IMR-90 (cell line): Measurements from ENCODE around the gene CERT1.

ENCODE experiments used
- BHLHE40 ChIP-seq: fragments of 150-350 bp; IDR thresholded peaks from 2 replicates; pipeline ENCODE4 v1.6.1; 2016; ENCODE audit warnings: mild to moderate bottlenecking, low read depth, low read length
- CEBPB ChIP-seq: IDR thresholded peaks from 2 replicates; pipeline ENCODE4 v1.6.1; 2012; ENCODE audit warnings: low read depth, low read length, improper control_type of control experiment
- MAFK ChIP-seq: IDR thresholded peaks from 2 replicates; pipeline ENCODE4 v1.6.1; 2012; ENCODE audit warnings: low read depth, low read length, improper control_type of control experiment
- RCOR1 ChIP-seq: IDR thresholded peaks from 2 replicates; pipeline ENCODE4 v1.6.1; 2012; ENCODE audit warnings: mild to moderate bottlenecking, low read length, improper control_type of control experiment; ENCODE audit not compliant: insufficient replicate concordance
- TF ChIP-seq, protein P1 (sequence below): conservative IDR thresholded peaks from 2 replicates; pipeline ENCODE4 v1.5.1; 2012; ENCODE audit warnings: mild to moderate bottlenecking, low read depth, low read length, improper control_type of control experiment

DNA sequence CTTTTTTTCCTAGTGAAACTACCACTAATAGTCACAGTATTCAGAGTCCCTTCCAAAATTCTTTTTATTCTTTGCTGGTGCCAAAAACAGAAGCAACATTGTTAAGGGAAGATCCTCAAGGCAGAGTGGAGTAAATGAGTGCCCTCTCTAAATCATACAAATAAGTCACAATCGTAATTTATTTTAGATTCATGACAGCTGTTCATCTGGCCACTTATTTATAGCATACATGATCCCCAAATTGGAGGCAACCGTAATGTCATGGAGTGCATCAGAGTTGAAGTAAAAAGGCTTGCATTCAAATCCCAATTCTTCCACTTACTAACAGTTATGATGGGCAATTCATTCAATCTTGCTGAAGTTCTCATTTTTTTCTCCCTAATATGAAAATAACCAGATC is 33.7 kb upstream of the CERT1 start:
- TF ChIP-seq, protein P1, sequence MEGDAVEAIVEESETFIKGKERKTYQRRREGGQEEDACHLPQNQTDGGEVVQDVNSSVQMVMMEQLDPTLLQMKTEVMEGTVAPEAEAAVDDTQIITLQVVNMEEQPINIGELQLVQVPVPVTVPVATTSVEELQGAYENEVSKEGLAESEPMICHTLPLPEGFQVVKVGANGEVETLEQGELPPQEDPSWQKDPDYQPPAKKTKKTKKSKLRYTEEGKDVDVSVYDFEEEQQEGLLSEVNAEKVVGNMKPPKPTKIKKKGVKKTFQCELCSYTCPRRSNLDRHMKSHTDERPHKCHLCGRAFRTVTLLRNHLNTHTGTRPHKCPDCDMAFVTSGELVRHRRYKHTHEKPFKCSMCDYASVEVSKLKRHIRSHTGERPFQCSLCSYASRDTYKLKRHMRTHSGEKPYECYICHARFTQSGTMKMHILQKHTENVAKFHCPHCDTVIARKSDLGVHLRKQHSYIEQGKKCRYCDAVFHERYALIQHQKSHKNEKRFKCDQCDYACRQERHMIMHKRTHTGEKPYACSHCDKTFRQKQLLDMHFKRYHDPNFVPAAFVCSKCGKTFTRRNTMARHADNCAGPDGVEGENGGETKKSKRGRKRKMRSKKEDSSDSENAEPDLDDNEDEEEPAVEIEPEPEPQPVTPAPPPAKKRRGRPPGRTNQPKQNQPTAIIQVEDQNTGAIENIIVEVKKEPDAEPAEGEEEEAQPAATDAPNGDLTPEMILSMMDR, result no peak
- TF ChIP-seq MAFK (no peak), CEBPB (no peak), BHLHE40 (no peak), RCOR1 (no peak)
